NCI-H2227 treated with DMSO at 0.1 percent for 48 hours (cell line): Measurements from ENCODE around the gene LY6G6F.

Source experiments
- DNase-seq: peaks from one replicate; lab custom pipeline; 2025; lab: John Stamatoyannopoulos, UW

Gene LY6G6F

GRCh38 chr6:31723980-31724691 lies 17.5 kb downstream of the LY6G6F start:
- no peak for DNase-seq

- no peak for DNase-seq
Measured at GRCh38 chr6:31725502-31726350, 19.1 kb downstream of the LY6G6F start.

- no peak for DNase-seq
Measured at GRCh38 chr6:31727034-31727716, 20.5 kb downstream of the LY6G6F start.

GRCh38 chr6:31727717-31728671 lies 21.3 kb downstream of the LY6G6F start:
- no peak for DNase-seq

GRCh38 chr6:31728767-31729514 lies 22.3 kb downstream of the LY6G6F start, which contains the start of gene DDAH2:
Gene DDAH2, minus strand, starts transcription at chr6:31729299. Its CDS starts 138 bp downstream, at chr6:31729161.
- DNase-seq, result no peak

GRCh38 chr6:31729515-31729978 lies 22.9 kb downstream of the LY6G6F start:
- peak; percentile 85 for DNase-seq

- peak; percentile 87 for DNase-seq
Measured at GRCh38 chr6:31729979-31730630, 23.4 kb downstream of the LY6G6F start.

GRCh38 chr6:31730631-31731086 lies 24.0 kb downstream of the LY6G6F start:
- DNase-seq, result no peak

- no peak for DNase-seq
Measured at GRCh38 chr6:31732029-31732428, 25.4 kb downstream of the LY6G6F start.

GRCh38 chr6:31733734-31734133 lies 27.1 kb downstream of the LY6G6F start:
- DNase-seq, result no peak

- no peak for DNase-seq
Measured at GRCh38 chr6:31734247-31734820, 27.7 kb downstream of the LY6G6F start.

GRCh38 chr6:31734821-31735406 lies 28.2 kb downstream of the LY6G6F start:
- DNase-seq, result peak; percentile 23

GRCh38 chr6:31736021-31736767 lies 29.5 kb downstream of the LY6G6F start, which contains the start of gene CLIC1:
Gene CLIC1, minus strand, starts transcription at chr6:31736530. Its CDS starts 230 bp downstream, at chr6:31736300.
- peak; percentile 71 for DNase-seq

- DNase-seq, result no peak
Measured at GRCh38 chr6:31736768-31737314, 30.2 kb downstream of the LY6G6F start.

- peak; percentile 55 for DNase-seq
Measured at GRCh38 chr6:31737315-31737990, 30.8 kb downstream of the LY6G6F start.

- peak; percentile 49 for DNase-seq
Measured at GRCh38 chr6:31737991-31738979, 31.6 kb downstream of the LY6G6F start.
